Pancreas (tissue), 10 donors: ENCODE results near the gene ROR1. TPM values are rescaled to one million over a fixed set of nuclear protein-coding genes. Genes with fewer than 3 reads are reported as not detected.

Experiments
- ATAC-seq, 4 donors: fragments of 200-7000 bp; cut with Tn5 transposase; one replicate each; pipeline versions ENCODE4 v1.8.0 to v1.9.1; 2020; ENCODE audit warnings: mild to moderate bottlenecking in 4 of 4, moderate library complexity in 4 of 4
- DNase-seq, 6 donors: peaks; one replicate each; pipeline ENCODE4 v3.0.0-alpha.2; 2020
- FAIRE-seq: peaks from 2 replicates; lab custom pipeline; 2012; peaks lifted over from hg19 to GRCh38; lab: Jason Lieb, UNC
- H3K27ac ChIP-seq, 4 donors: fragments of 200-600 bp; sonication (generic); 1 replicate in 3 of 4; 2 replicates in 1 of 4; pipeline versions ENCODE4 v1.5.0 to v1.8.0; 2020
- H3K27me3 ChIP-seq, 4 donors: fragments of 200-600 bp; one replicate each; pipeline ENCODE4 v1.8.0; 2021
- H3K36me3 ChIP-seq, 3 donors: fragments of 200-600 bp; sonication (generic) in 1 of 3; one replicate each; pipeline versions ENCODE4 v1.5.0 to v1.8.0; 2020 to 2021
- H3K4me1 ChIP-seq, 3 donors: fragments of 200-600 bp; one replicate each; pipeline ENCODE4 v1.8.0; 2021
- H3K4me3 ChIP-seq, 4 donors: fragments of 200-600 bp; sonication (generic) in 2 of 4; one replicate each; pipeline versions ENCODE4 v1.5.0 to v1.8.0; 2020 to 2021
- H3K9me3 ChIP-seq, 4 donors: fragments of 200-600 bp; one replicate each; pipeline ENCODE4 v1.8.0; 2021
- CTCF ChIP-seq, 4 donors: fragments of 200-600 bp; sonication (generic) in 3 of 4; IDR thresholded peaks; one replicate each; pipeline versions ENCODE4 v1.5.0 to v1.8.0; 2021; ENCODE audit warnings: antibody characterized with exemption in 4 of 4
- WGBS, 2 donors: extraction: QIAGEN DNeasy Blood & Tissue Kit; methylation state at CpG; one replicate each; pipeline ENCODE4 v1.1.7; 2013; 5-methylcytosine and 5-hydroxymethylcytosine counted together
- intact Hi-C, 3 donors: fragments of 100-400 bp; cut with DNase I; formaldehyde crosslinking; loops; one replicate each; pipeline versions ENCODE4 v1.11.1 to v1.14.2; 2022
- polyA plus RNA-seq, 2 donors: library from polyadenylated mRNA; stranded (reverse); fragments of 200-250 nt; gene quantifications; one replicate each; pipeline ENCODE4 v1.2.3, GENCODE V29; 2013
- total RNA-seq, 6 donors: library from RNA; stranded (reverse); fragmentation: NEBNext Ultra II Directional in 4 of 6; extraction: Animal tissue kit (Norgen Biotek cat#: 25700) in 4 of 6; gene quantifications; one replicate each; pipeline versions ENCODE4 v1.2.1 to v1.2.4, GENCODE V29; 2021 to 2023
- donor health status: healthy with polysubstance abuse.
- donor health status: DM: no; HTN: no; CAD: no; lungs with moderate emphysema.
- donor health status: DM: no; HTN: no; CAD: no.
- donor health status: control.
- donor health status: control.
- donor health status: Bipolar disorder and iron deficiency.
- donor health status: DM: yes; HTN: yes; CAD: no.
- donor health status: DM: no; HTN: no; CAD: no.
- donor health status: DM: no; HTN: no; CAD: no.
- donor health status: DM: yes; HTN: yes; CAD: no.

Gene ROR1
- total and polyA plus RNA-seq, 8 donors, result 1.3 to 18.5 (median 7.3) TPM

GRCh38 chr1:63817700-63818099 lies 43.9 kb downstream of the ROR1 start:
- H3K27me3 ChIP-seq, result no peaks in the 10 kb centered on the region
- H3K27ac ChIP-seq, result peak overlapping the region in 1 of 4 donors; percentile 39
- TF ChIP-seq CTCF (IDR thresholded peaks at IDR 0.05), result no peak
- FAIRE-seq (no peak), DNase-seq (no peak), ATAC-seq (no peak)
- H3K4me3 ChIP-seq, result no peak overlapping the region
- 79 to 83% methylated on average over 6 of the region's 6 CpGs for WGBS, 2 donors
- H3K9me3 ChIP-seq, result no peaks in the 10 kb centered on the region
- peaks cover 11 to 29% (median 19%) of the 10 kb centered on the region in 3 donors for H3K4me1 ChIP-seq
- H3K36me3 ChIP-seq, result no peaks in the 10 kb centered on the region
- intact Hi-C loops, result no loop called here

GRCh38 chr1:63818567-63819325 lies 44.9 kb downstream of the ROR1 start:
- no peak for FAIRE-seq
- intact Hi-C loops, result no loop called here

DNA sequence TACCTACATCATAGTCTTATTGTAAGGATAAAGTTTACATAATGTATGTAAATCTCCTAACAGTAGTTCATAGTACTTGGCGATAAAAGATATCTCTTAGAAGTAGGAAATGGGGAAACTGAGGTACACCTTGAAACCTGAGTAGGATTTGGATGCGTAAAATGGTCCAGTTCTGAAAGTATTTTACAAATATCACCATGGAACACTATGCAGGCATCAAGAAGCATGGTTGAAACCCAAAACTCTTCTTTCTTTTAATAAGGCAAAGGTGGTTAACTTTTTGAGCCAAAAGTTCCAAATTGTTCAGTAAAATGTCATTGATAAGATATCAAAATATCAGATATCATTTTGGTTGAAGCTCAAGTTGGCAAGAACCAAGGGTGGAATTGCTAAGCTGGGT lies 46.0 kb downstream of the ROR1 start:
- Histone ChIP-seq H3K9me3 (no peaks in the 10 kb centered on the region), H3K4me1 (peaks cover 0 to 16% (median 7%) of the 10 kb centered on the region in 3 donors), H3K4me3 (no peak overlapping the region), H3K27me3 (no peaks in the 10 kb centered on the region), H3K36me3 (no peaks in the 10 kb centered on the region), H3K27ac (no peak overlapping the region)
- no peak for DNase-seq
- no peak for FAIRE-seq
- ATAC-seq, result no peak
- TF ChIP-seq CTCF (IDR thresholded peaks at IDR 0.05), result no peak
- intact Hi-C loops, result no loop called here
- 97 to 98% methylated on average over 2 of the region's 2 CpGs for WGBS, 2 donors

More at GRCh38 chr1:63818567-63819325, 44.9 kb downstream of the ROR1 start:
- Histone ChIP-seq H3K4me3 (no peak overlapping the region), H3K36me3 (no peaks in the 10 kb centered on the region), H3K27me3 (no peaks in the 10 kb centered on the region), H3K9me3 (no peaks in the 10 kb centered on the region), H3K4me1 (peaks cover 2 to 21% (median 12%) of the 10 kb centered on the region in 3 donors), H3K27ac (no peak overlapping the region)
- no peak for TF ChIP-seq CTCF (IDR thresholded peaks at IDR 0.05)
- DNase-seq, result no peak
- no peak for ATAC-seq
- WGBS, 2 donors, result 86 to 89% methylated on average over 1 of the region's 1 CpG

DNA sequence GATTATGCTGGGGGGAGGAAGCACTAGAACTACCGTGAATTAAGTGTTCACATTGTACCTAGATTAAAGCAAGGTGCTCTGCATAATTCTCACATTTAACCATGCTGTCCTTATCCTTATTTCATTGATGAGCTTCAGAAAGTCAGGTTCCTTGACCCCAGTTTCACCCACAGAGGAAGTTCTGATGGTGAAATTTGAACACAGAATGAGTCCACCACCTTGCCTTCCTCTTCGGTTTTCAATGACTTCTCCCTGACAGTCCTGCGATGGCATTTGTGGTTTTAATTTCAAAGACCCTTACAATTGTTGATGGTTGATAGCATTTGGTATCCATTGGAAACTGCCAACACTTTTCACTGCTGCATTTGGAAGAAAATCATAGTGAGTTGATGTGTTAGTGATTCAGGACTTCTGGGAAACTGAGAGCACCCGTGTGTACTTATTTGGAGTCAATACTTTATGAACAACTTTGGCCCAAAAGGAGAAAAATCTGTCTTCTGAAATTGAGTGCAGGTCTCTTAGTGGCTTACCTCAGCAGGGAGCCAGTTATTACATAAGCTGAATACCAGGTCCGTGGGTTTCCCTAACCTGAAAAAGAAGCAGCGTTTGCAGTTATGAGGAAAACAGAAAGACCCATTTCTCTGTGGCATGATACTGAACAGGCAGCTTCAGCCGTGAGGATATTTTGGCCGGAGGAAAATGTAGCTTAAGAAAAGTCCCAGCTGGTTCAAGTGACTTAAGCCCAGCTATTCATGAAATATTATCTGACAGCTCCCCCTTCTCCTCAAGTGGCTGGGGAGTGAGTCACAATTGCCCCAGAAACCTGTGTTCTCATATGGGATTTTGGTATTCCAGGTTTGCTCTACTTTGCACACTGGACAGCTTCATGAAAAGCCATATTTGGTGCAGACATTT lies 47.5 kb downstream of the ROR1 start:
- intact Hi-C loops, result no loop called here
- peaks cover 0 to 16% (median 7%) of the 10 kb centered on the region in 3 donors for H3K4me1 ChIP-seq
- ATAC-seq (peak; percentile 54 to 70 (median 62)), FAIRE-seq (no peak), DNase-seq (peak in 1 of 6 donors; percentile 42)
- H3K27me3 ChIP-seq, result no peaks in the 10 kb centered on the region
- WGBS, 2 donors, result 53 to 57% methylated on average over 8 of the region's 8 CpGs
- H3K9me3 ChIP-seq, result no peaks in the 10 kb centered on the region
- no peak overlapping the region for H3K4me3 ChIP-seq
- H3K36me3 ChIP-seq, result no peaks in the 10 kb centered on the region
- H3K27ac ChIP-seq, result no peak overlapping the region
- TF ChIP-seq CTCF (IDR thresholded peaks at IDR 0.05), result no peak
